PC-9 (cell line): ENCODE data around the gene CHTF18.

Experiments used
- EZH2 ChIP-seq: fragments of 200-600 bp; sonication (generic); IDR thresholded peaks from 2 replicates; pipeline ENCODE4 v1.8.0; 2017; ENCODE audit warnings: antibody characterized with exemption, low read depth
- TF ChIP-seq, protein P1 (sequence below): fragments of 200-600 bp; sonication (generic); conservative IDR thresholded peaks from 2 replicates; pipeline ENCODE4 v1.6.1; 2017; ENCODE audit warnings: mixed run types, antibody characterized with exemption, mild to moderate bottlenecking, moderate library complexity

DNA sequence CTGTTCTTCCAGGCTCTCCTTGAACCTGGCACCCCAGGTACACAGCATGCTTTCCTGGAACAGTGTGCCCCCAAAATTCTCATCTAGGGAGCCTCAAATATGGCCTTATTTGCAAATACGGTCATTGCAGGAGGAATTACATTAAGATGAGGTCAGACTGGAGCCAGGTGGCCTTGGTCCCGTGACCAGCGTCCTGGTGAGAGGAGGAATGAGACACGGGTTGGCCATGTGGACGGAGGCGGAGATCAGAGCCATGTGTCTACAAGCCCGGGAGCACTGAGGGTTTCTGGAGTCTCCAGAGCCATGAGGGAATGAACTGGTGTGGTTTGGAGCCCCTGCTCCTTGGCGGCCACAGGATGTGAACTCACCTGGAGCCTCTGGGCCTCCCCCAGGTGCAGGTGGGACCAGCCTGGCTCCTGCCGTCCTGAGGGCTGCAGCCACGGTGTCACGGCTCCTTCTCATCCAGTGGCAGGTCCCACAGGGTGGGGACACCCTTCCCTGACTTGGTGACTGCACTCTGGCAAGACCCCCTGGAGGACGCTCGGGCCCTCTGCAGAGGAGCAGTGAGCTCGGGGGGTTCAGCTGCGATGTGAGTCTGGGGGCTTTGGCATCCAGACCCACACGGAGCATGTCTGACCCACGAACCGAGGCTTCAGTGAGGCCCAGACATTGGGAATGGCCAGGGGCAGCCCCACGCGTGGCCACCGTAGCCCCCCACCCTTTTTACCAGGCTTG is 33.9 kb downstream of the CHTF18 start:
- TF ChIP-seq, protein P1, sequence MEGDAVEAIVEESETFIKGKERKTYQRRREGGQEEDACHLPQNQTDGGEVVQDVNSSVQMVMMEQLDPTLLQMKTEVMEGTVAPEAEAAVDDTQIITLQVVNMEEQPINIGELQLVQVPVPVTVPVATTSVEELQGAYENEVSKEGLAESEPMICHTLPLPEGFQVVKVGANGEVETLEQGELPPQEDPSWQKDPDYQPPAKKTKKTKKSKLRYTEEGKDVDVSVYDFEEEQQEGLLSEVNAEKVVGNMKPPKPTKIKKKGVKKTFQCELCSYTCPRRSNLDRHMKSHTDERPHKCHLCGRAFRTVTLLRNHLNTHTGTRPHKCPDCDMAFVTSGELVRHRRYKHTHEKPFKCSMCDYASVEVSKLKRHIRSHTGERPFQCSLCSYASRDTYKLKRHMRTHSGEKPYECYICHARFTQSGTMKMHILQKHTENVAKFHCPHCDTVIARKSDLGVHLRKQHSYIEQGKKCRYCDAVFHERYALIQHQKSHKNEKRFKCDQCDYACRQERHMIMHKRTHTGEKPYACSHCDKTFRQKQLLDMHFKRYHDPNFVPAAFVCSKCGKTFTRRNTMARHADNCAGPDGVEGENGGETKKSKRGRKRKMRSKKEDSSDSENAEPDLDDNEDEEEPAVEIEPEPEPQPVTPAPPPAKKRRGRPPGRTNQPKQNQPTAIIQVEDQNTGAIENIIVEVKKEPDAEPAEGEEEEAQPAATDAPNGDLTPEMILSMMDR = no peak
- no peak for TF ChIP-seq EZH2
